GM18519 (cell line): ENCODE results near the gene NTMT2.
"Not testable (repeated sequence)": the region's sequence is repeated elsewhere in the genome, so short reads cannot be mapped to it uniquely, and the experiment has no call there.

Experiments used
- ATAC-seq: cut with Tn5 transposase; IDR thresholded peaks from one replicate; pipeline ENCODE4 v1.9.1; 2021; ENCODE audit warnings: mild to moderate bottlenecking, moderate library complexity; ENCODE audit not compliant: unreplicated experiment, low FRiP score

NTMT2 gene

GRCh38 chr1:170155055-170155454, 9.3 kb downstream of the NTMT2 start:
- ATAC-seq, result no peak

DNA sequence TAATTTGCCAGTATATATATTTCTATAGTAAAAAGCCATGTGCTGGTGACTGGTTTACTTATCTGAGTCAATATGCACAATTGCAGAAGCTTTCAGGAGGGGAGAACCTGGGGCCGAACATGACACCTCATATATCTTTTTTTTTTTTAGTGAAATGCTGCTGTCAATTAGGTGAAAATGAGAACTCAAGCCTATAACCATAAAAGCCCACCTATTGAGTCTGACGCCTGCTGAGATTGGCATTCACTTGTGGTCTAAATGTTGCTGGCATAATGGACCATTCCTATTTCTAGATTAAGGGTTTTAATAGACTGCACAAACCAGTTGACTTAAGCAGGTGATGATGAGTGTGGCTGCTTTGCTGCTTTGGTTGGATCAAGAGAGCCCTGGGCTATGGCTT, 10.8 kb downstream of the NTMT2 start:
- ATAC-seq, result no peak

- no peak for ATAC-seq
Observed at GRCh38 chr1:170157820-170158219, 12.1 kb downstream of the NTMT2 start.

DNA sequence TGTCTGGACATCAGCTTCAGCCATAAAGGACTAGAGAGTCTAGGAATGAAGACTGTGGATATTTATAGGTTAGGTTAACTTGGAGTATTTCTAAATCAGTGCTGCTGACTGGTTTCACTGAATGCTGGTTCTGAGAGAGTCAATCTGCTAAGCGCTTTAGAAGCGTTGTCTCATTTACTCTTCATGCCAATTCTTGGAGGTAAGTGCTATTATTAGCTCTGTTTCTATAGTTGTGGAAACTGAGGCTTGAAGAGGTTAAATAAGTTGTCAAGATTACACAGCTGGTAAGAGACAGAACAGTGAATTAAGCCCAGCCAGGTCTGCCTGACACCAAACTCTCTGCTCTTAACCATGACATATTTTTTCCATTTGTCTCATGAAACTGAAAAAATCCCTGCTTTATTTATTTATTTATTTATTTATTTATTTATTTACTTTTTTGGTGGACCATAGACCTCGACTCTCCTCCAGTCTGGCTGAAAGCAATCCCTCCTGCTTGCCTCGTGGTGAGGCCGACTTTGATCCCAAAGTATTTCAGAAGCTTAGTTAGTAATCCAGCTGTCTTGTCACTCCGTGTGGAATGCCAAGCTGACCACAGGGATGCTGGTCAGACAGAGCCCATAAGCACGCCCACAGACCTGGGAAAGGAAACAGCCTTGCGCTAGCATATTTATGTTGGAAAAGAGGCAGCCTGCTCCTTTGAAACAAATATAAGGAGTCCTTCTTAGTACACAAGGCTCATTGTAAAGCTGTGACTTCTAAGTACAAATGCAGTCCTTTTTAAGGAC, 16.9 kb downstream of the NTMT2 start:
- no peak for ATAC-seq

- ATAC-seq, result no peak
Observed at GRCh38 chr1:170164103-170164763, 18.5 kb downstream of the NTMT2 start.

GRCh38 chr1:170166518-170167180, 20.9 kb downstream of the NTMT2 start:
- no peak for ATAC-seq

DNA sequence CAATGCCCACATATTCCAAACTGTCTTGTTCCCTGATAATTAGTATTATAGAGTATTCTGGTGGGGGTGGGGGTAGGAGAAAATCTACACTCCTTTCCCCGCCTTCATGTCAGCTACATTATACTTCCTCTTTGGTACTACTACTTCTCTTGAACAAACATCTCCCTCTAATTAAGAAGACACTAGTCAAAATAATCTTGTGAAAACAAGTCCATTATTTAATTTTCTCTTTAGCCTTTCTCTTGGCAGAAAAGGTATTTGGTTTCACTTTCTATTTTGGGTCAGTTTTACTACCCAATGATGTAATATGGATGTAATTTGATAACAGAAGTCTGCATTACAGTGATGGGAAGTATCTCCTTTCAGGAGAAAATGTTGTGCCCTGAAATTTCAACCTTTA, 22.5 kb downstream of the NTMT2 start:
- ATAC-seq, result no peak

- not testable (repeated sequence) for ATAC-seq
Observed at GRCh38 chr1:170170513-170170912, 24.8 kb downstream of the NTMT2 start.

DNA sequence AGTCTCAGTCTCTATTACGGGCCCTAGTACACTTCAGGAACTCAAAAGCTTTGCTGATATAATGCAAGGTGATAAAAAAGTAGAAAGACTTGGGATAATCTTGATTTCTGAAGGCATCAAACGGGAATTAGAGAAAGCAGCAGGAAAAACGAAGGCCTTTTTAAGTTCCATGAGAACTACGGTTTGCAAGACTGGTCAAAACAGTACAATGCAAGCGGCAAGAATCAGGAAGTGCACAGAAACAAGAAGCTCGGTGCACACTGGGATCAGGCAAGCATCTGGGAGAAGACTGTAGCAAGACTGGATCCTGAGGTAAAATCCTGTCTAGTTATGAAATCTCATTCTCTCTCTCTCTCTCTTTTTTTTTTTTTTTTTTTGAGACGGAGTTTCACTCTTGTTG, 28.6 kb downstream of the NTMT2 start:
- ATAC-seq, result no peak

- ATAC-seq, result no peak
Observed at GRCh38 chr1:170175041-170175440, 29.3 kb downstream of the NTMT2 start.

DNA sequence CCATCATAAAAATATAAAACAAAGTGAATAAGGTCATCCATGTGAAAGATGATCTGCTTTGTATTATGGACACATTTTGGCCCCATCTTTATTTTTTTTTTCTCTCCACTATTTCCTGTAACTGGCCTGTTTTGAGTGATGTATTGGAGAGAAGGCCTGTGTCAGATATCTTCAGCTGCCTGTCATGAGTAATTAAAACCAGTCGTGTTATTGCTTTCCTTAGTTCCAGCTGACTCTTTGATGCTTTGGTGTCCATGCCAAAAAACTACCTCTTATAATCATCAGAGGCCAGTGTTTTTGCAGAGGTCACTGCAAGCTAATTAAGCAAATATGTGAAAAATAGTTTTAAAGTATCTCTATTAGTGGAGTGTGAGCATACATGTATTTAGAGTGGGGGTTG, 29.7 kb downstream of the NTMT2 start:
- no peak for ATAC-seq

GRCh38 chr1:170176772-170177171, 31.0 kb downstream of the NTMT2 start:
- ATAC-seq, result no peak

GRCh38 chr1:170182442-170182841, 36.7 kb downstream of the NTMT2 start:
- no peak for ATAC-seq

DNA sequence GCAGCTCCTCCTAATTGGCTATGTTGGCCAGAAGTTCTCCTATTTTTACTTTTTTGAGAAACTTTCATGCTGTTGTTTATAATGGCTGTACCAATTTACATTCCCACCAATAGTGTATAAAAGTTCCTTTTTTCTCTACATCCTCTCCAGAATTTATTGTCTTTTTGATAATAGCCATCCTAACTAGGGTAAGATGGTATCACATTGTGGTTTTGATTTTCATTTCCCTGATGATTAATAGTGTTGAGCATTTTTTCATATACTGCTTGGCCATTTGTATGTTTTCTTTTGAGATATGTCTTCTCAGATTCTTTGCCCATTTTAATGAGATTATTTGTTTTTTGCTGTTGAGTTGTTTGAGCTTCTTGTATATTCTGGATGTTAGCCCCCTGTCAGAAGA, 46.8 kb downstream of the NTMT2 start:
- no peak for ATAC-seq

DNA sequence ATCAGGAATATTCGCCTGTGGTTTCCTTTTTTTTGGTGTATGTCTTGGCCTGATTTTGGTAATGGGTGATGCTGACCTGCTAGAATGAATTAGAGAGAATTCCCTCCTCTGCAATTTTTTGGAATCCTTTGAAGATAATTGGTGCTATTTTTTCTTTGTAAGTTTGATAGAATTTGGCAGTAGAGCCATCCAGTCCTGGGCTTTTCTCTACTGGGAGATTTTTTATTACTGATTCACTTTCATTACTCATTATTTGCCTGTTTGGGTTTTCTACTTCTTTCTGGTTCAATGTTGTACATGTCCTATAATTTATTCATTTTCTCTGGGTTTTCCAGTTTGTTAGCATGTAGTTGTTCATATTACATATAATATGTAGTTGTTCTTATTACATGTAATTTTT, 48.7 kb downstream of the NTMT2 start:
- ATAC-seq, result no peak

DNA sequence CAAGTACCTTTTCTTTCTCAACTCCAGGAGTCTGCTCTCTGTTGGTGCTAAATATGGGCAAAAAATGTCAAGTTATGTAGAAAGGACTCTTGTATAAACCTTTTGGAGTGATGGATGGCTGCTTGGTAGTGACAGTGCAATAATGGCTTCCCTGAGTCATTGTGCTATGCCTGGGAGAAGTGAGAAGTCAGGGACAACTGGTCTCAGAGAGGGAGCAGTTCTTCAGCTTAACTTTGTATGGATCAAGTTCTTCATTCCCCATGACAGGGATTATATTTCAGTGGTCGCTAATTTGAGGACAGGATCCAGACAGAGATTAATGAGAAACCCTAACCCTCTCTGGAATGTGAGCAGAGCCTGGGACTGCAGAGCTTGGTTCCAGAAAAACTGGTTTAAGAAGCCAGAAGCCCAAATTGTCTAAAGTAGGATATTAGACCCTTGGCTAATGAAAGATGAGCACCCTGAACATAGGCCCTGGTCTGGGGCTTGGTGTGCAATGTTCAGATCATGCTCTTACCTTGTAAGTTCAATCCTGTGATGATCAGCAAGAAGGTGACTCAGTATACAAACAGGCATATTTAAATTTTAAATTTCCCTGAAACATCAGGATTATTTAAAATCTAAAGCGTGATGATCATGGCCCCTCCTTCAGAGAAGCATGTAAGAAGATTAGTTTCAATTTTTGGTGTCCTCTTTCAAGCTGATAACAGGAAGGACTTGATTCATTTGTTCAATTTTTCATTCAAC, 50.9 kb downstream of the NTMT2 start:
- ATAC-seq, result no peak

GRCh38 chr1:170198090-170198489, 52.3 kb downstream of the NTMT2 start:
- ATAC-seq, result no peak

DNA sequence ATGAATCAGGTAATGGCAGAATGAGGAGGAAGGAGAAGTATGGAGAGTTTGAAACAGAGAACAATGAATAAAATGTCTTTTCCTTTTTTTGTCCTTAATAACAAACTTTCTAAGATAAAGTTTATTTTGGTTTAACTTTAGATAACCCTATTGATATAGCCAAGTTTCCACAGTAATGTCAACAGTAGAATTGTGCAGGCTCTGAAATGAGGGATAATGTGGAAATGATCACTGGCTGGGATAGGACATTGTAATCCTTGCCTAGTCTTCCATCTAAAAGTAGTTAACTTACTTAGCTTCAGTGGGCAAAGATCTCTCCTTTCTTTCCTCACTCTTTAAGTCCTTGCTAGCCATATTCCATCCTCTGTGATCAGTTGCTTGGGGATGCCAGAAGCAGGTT, 52.8 kb downstream of the NTMT2 start:
- no peak for ATAC-seq

DNA sequence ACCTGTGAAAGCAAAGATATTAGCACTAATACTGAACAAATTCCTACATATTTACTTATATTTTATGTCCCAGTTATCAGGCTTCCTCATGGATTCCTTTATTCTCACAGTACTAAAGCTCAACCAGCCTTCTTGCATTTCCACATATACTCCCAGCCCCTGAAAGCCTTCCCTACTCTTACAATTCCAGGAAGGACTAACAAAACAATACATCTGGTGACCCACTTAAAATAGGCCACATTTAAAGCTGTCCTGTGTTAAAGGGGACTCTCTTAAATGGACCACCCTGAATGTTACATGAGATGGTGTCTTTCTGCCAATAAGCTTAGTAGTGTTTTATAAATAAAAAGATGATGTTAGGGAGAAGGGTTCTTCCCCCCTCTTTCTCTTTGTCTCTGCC, 54.4 kb downstream of the NTMT2 start:
- ATAC-seq, result no peak

DNA sequence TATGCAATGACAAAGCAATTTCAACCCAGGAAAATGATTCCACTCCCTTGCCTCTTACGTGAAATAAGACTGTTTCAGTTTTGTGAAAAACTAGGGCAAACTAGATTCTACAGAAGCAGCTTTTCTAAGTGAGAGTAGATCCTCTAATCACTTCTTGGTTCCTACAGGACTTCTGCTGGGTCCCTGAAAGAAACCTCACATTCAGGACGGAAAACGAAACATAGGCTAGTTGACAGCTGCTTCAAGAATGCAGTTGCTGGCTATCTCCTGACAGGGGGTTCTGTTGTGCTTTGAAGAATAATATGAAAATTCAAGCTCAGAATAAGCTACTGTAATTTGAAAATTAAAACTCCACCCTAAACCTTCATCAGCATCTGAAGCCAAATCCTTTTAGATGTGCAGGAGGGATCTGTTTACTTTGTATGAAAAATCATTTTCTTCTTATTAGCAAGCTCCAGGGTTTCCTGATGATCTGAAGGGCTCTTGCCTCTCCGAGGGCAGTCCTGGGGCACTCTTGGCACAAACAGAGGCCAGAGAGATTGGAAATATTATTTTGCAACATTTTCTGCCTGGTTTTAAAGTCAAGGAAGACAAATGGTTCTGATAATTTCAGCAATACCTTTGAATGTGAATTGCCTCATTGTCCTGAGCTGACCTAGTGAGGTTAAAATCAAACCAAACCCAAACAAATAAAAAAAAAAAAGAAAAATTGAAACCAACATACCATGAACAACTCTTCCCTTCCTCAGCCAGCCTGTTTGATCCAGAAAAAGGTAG, 55.0 kb downstream of the NTMT2 start:
- ATAC-seq, result no peak
